HepG2 (cell line): Measurements from ENCODE around the gene CEP78.

Experiments used
- ADNP ChIP-seq: sonication (generic); formaldehyde crosslinking; IDR thresholded peaks from 2 replicates; pipeline ENCODE4 v1.4.0; 2020; ENCODE audit warnings: missing genetic modification reagents
- CHD4 ChIP-seq: fragments of 200-600 bp; sonication (generic); IDR thresholded peaks from 2 replicates; pipeline ENCODE4 v1.7.0; 2017; ENCODE audit warnings: mild to moderate bottlenecking, low read length, borderline replicate concordance
- EZH2 ChIP-seq: conservative IDR thresholded peaks from 2 replicates; pipeline ENCODE4 v1.6.1; 2012; ENCODE audit warnings: mild to moderate bottlenecking, low read depth, low read length, moderate library complexity
- LRRFIP1 ChIP-seq: sonication (generic); formaldehyde crosslinking; conservative IDR thresholded peaks from 2 replicates; pipeline ENCODE4 v1.4.0; 2020; ENCODE audit warnings: missing genetic modification reagents
- NFE2L1 ChIP-seq: sonication (generic); formaldehyde crosslinking; IDR thresholded peaks from 2 replicates; pipeline ENCODE4 v1.4.0; 2020; ENCODE audit warnings: missing genetic modification reagents, mild to moderate bottlenecking, borderline replicate concordance
- SP4 ChIP-seq: sonication (generic); formaldehyde crosslinking; IDR thresholded peaks from 2 replicates; pipeline ENCODE4 v1.8.1; 2023; ENCODE audit warnings: mild to moderate bottlenecking, missing genetic modification reagents
- ZBTB21 ChIP-seq: sonication (generic); formaldehyde crosslinking; IDR thresholded peaks from 2 replicates; pipeline ENCODE4 v1.4.0; 2020; ENCODE audit warnings: missing genetic modification reagents
- ZNF792 ChIP-seq: IDR thresholded peaks from 2 replicates; pipeline ENCODE4 v1.6.1; 2016
- ZSCAN12 ChIP-seq: sonication (generic); formaldehyde crosslinking; IDR thresholded peaks from 2 replicates; pipeline ENCODE4 v1.9.0; 2021; ENCODE audit warnings: mild to moderate bottlenecking, missing genetic modification reagents
- TF ChIP-seq, protein P1 (sequence below): sonication (generic); formaldehyde crosslinking; IDR thresholded peaks from 2 replicates; pipeline ENCODE4 v1.4.0; 2020; ENCODE audit warnings: missing genetic modification reagents
- TF ChIP-seq, protein P2 (sequence below): sonication (generic); formaldehyde crosslinking; IDR thresholded peaks from 2 replicates; pipeline ENCODE4 v1.5.0; 2020; ENCODE audit warnings: mild to moderate bottlenecking, missing genetic modification reagents, moderate library complexity
- TF ChIP-seq, protein P3 (sequence below): sonication (generic); formaldehyde crosslinking; IDR thresholded peaks from 2 replicates; pipeline ENCODE4 v1.5.0; 2020; ENCODE audit warnings: missing genetic modification reagents

DNA sequence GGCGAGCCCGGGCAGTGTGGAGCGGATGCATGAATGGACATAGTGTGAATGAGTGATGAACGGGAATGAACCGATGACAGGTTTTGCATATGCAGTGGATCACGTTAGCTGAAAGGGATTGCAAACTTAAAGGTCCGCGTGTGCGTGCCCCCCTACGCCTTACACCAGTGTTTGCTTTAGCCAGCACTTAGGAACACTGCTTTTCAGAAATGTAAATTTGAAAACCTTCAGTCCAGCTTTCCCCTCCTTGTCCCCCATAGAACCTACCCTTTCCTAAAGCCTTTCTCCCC lies 61.7 kb downstream of the CEP78 start:
- TF ChIP-seq CHD4: no peak
- TF ChIP-seq, protein P1, sequence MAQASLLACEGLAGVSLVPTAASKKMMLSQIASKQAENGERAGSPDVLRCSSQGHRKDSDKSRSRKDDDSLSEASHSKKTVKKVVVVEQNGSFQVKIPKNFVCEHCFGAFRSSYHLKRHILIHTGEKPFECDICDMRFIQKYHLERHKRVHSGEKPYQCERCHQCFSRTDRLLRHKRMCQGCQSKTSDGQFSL (CRISPR knock-in tag): no peak
- TF ChIP-seq EZH2: no peak
- TF ChIP-seq, protein P2, sequence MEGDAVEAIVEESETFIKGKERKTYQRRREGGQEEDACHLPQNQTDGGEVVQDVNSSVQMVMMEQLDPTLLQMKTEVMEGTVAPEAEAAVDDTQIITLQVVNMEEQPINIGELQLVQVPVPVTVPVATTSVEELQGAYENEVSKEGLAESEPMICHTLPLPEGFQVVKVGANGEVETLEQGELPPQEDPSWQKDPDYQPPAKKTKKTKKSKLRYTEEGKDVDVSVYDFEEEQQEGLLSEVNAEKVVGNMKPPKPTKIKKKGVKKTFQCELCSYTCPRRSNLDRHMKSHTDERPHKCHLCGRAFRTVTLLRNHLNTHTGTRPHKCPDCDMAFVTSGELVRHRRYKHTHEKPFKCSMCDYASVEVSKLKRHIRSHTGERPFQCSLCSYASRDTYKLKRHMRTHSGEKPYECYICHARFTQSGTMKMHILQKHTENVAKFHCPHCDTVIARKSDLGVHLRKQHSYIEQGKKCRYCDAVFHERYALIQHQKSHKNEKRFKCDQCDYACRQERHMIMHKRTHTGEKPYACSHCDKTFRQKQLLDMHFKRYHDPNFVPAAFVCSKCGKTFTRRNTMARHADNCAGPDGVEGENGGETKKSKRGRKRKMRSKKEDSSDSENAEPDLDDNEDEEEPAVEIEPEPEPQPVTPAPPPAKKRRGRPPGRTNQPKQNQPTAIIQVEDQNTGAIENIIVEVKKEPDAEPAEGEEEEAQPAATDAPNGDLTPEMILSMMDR (CRISPR knock-in tag): no peak
- TF ChIP-seq ZNF792 (CRISPR knock-in tag): no peak
- TF ChIP-seq NFE2L1 (CRISPR knock-in tag): no peak
- no peak for TF ChIP-seq ZSCAN12 (CRISPR knock-in tag)
- no peak for TF ChIP-seq LRRFIP1 (CRISPR knock-in tag)
- no peak for TF ChIP-seq SP4 (CRISPR knock-in tag)
- TF ChIP-seq, protein P3, sequence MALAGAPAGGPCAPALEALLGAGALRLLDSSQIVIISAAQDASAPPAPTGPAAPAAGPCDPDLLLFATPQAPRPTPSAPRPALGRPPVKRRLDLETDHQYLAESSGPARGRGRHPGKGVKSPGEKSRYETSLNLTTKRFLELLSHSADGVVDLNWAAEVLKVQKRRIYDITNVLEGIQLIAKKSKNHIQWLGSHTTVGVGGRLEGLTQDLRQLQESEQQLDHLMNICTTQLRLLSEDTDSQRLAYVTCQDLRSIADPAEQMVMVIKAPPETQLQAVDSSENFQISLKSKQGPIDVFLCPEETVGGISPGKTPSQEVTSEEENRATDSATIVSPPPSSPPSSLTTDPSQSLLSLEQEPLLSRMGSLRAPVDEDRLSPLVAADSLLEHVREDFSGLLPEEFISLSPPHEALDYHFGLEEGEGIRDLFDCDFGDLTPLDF (CRISPR knock-in tag): no peak
- TF ChIP-seq ADNP (CRISPR knock-in tag): no peak
- no peak for TF ChIP-seq ZBTB21 (CRISPR knock-in tag)
